ENCODE results near the gene ZBTB17.
"Not testable (repeated sequence)": the region's sequence is repeated elsewhere in the genome, so short reads cannot be mapped to it uniquely, and the experiment has no call there.

Gene ZBTB17

GRCh38 chr1:16010837-16011236 is 34.9 kb upstream of the ZBTB17 start:
- DNase-seq, result no peak

DNA sequence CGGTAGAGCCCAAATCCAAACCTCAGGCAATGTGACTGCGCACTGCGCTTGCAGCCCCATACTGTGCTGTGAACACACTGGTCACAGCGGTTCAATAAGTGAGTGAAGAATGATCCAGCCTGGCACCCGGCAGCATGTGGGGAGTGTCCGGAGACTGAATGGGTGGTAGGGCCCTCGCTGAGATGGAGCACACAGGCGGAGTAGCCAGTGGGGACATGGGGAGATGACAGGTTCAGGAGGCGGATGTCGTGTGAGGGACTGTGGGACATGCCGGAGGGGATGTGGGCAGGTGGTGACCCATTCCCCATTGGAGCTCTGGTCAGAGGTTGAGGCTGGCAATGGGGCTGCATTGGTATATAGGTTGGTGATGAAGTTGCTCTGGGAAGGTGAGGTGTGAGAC is 33.8 kb upstream of the ZBTB17 start:
- DNase-seq, result no peak

- DNase-seq, result peak; percentile 33
Measured at GRCh38 chr1:16009030-16009460, 33.1 kb upstream of the ZBTB17 start.

DNA sequence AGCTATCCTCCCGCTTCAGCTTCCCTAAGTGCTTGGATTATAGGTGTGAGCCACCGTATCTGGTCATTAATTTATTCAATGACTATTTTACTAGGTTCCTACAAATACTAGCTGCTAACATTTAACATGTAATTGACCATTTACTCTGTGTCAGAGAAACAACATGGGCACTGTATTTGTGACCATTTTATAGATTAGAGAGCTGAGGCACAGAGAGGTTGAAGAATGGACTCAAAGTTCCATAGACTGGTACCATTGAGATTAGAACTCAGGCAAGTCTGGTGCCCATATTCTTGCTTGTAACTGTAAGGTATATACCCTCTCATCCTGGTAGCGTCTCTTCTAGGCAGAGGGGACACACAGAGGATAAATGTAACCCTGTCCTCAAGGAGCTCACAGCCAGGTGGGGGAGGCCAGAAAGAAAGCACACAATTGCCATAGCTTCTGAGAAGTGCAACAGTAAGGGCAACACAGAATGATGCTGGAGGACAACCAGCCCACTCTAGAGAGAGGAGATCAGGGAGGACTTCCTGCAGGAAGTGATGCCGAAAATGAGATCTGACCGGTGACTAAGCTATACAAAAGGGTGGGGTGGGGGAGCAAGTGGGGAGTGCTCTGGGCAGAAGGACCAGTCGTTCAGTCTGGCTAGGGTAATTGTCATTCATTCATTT is 31.9 kb upstream of the ZBTB17 start:
- no peak for DNase-seq

DNA sequence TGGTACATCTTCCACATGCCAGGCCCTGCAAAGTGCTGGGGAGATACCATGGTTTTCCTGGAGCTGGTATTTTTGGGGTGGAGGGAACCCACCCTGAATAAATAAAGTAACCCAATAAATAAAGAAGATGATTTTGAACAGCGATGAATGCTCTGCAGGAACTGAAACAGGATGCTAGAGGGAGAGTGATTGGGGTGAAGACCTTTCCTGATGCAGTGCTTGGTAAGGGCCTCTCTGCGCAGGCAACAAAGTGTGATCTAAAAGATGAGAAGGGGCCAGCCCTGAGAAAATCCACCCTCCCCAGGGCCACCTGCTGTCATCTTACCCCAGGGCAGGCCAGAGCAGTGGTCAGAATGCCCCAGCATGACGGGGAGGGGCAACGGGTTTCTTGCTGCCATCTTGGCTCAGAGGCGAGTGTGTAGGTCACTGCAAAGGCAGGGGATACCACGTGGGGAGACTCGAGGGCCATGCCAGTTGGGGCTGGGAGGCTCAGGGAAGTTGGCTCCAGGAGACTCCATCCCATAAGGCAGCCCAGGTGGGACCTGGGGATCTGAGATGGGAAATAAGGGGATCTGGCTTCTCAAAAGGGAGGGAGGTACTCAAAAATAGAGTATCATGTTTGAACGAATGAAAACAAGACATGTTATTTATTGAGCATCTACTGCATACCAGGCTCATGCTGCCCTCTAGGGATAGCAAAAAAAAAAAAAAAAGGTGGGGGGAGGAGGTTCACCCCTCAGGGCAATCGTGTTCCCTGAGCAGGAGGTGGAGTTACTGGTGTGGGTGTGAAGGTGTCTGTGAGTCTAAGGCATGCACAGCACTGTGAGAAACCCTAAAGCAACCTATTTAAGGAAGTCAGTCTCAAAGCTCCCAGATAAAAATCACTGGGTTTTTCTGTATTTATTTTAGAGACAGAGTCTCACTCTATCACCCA is 30.9 kb upstream of the ZBTB17 start:
- DNase-seq, result no peak

GRCh38 chr1:16006010-16006409 is 30.1 kb upstream of the ZBTB17 start:
- DNase-seq, result no peak

DNA sequence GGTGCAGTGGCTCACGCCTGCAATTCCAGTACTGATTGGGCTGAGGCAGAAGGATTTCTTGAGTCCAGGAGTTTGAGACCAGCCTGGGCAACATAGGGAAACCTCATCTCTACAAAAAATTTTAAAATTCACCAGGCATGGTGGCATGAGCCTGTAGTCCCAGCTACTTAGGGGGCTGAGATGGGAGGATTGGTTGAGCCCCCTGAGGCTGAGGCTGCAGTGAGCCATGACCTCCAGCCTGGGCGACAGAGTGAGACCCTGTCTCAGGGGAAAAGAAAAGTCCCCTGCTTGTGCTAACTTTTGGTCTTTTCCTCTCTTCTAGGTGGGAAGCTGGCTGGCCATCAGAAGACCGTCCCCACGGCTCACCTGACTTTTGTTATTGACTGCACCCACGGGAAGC is 29.7 kb upstream of the ZBTB17 start:
- no peak for DNase-seq

DNA sequence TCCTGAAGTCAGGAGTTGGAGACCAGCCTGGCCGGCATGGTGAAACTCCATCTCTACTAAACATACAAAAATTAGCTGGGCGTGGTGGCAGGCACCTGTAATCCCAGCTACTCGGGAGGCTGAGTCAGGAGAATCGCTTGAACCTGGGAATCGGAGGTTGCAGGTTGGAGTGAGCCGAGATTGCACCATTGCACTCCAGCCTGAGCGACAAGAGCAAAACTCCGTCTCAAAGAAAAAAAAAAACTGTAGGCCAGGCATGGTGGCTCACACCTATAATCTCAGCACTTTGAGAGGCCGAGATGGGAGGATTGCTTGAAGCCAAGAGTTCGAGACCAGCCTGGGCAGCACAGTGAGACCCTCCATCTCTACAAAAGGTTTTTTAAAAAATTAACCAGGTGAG is 25.4 kb upstream of the ZBTB17 start:
- not testable (repeated sequence) for DNase-seq

GRCh38 chr1:15998929-15999328 is 23.0 kb upstream of the ZBTB17 start:
- DNase-seq, result no peak

- no peak for DNase-seq
Measured at GRCh38 chr1:15997637-15998280, 21.9 kb upstream of the ZBTB17 start.

DNA sequence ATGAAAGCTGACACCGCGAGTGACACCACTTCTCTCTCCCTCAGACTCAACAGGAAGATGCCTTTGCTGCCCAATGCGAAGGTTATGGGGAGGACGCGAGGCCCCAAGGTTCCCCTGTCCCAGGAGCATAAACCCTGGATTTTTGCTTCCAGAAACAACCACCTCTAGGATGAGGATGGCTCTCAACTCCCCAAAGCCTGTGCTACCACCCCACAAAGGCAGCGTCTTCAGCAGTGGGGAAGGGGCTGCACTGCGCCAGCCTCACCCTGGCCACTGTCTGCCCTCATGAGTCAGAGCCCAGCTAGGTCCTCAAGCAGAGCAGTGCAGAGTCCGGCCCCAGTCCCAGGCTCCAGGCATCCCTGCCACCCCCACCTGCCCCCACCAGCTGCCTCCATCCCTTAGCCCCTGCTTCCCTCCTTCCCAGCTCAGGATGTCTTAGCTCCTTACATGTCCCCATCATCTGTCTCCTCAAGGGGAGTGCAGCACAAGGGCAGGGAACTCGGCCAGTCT is 21.2 kb upstream of the ZBTB17 start:
- DNase-seq, result no peak

DNA sequence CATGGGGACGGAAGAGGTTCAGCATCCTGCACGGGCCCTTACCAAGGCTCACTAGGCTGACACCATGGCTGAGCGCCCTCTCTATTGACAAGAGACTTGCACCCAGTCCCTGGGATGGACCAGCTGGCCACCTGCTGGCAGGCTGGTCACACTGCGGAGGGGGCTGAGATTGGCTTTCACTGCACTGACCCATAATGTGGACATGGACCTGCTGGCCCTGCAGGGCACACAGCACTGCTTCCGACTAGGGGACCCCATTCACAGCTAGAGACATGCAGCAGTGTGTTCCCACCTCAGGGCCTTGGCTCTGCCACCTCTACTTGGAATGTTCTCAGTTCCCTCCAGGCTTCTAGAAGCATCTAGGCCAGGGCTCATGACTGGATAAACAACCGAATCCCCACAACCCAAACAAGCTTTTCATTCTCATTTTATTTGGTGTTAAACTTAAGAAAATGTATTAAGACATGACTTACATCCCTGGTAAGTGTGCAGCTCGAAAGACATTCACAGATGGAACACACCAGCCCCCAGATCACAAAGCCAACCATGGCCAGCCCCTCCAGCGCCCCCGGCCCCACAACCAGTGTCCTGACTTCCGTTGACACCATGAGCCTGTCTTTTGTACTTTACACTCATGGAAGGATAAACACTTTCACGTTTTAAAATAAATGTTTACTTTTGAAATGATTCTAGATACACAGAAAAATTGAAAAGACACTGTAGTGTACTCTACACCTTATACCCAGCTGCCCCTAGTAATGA is 18.9 kb upstream of the ZBTB17 start:
- no peak for DNase-seq

DNA sequence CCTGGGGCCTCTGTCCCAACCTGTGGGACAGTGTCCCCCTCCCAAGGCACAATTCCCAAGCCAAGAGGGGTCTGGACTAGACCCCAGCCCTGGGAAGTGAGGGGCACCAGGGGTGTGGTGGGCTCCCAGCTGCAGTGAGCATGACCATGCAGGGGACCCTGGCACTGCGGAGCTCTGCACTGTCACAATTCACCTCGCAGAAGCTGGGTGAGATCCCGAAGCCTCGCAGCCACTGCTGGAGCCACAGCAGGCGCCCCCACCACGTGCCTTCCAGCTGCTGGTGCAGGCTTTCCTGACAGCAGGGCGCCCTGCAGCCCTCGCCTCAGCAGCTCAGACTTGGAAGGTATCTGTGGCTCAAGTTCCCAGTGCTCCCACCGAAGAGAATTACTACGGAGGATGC is 18.2 kb upstream of the ZBTB17 start:
- no peak for DNase-seq

DNA sequence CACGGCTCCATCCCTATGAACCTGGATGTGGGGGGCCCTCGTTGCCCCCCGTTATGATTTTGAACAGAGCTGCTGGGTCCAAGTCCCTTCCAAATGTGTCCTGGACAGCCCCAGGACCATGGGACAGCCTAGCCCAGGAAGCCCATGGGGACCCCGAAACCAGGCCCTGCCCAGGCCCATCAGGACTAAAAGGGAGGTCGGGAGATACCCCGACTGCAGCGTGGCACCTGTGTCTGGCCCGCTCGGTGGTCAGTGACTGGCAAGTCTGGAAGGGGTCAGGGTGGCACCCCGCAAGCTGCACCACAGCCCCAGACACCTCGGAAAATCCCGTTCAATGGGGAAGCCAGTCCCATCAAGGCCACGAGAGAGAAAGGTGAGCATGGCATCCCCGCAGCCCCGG is 17.8 kb upstream of the ZBTB17 start:
- no peak for DNase-seq

DNA sequence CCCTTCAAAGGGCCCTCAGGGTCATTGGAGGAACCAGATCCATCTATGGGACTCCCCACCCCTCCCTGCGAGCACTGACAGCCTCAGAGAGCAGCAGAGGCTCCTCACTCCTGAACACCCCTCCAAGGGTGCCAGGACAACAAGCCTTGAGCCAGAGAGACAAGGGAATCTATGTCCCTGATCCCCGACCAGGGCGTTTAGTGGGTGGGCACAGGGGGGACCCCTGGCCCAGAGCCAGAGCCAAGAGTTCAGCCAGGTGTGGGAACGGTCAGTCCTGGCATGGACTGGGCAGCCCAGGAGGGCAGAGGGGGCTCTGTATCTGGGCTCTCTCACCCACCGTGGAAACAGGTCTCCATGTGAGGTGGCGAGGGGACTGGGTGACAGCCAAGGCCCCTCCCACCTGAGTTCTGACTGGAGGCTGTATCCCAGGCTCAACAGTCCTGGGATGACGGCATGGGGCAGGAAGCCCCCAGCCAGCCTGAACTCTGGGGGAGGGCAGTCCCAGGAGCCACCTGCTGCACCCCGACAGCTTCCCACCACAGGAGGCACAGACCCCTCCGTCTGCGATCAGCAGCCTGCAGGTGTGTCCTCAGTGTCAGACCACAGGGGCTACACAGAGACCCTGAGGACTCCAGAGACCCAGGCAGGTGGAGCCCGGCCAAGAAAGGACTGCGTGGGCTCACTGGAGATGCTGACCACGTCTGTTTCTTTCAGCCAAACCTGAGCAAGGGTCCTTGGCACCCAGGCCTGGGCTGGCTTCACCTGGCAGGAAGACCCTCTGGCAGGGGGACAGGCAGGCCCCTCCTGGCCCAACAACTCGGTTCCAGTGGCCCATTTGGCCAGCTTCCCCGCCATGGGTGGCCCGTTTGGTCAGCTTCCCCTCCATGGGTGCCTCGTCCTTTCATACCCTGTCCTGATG is 16.9 kb upstream of the ZBTB17 start:
- DNase-seq, result no peak

- DNase-seq, result no peak
Measured at GRCh38 chr1:15992187-15992553, 16.3 kb upstream of the ZBTB17 start.

GRCh38 chr1:15991427-15992186 is 15.7 kb upstream of the ZBTB17 start:
- no peak for DNase-seq

- no peak for DNase-seq
Measured at GRCh38 chr1:15989776-15990175, 13.9 kb upstream of the ZBTB17 start.

DNA sequence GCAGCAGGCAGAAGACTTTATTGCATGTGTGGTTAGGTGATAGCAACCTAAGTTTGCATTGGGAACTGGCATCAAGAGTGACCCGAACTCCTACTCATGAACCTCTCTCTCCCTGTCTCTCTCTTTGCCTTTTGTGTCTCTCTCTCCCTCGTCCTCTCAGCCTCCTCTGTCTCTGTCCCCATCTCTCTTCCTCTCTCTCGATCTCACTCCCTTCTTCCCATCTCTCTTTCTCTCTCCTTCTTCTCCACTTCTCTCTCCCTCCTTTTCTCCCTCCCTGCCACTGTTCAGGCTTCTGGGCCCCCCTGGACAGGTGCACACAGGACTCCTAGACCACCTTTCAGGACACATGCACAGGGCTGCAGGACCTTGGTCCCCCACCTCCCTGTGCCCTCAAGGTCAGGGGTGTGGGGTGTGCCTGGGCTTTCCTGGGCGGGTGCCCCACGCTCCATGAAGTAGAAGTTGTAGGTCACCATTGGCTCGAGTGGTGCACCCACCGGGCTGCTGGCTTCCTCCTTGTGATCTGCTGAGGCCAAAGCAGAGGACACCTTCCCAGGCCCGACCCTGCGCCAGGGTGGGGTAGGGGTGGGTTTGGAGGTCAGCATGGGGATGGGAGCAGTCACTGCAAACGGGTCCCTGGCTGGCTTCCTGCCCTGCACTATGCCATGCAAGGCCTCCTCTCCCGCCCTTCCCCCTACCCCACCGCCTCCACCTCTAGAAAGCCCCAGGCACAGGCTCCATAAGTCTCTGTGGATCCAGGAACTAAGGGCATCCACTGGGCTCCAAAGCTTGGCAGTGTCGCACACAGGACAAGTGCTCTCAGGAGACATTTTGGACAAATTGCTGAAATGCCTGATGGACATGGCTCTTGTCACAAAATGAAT is 13.2 kb upstream of the ZBTB17 start:
- no peak for DNase-seq
